Upper lobe of left lung (tissue), 4 donors: ENCODE results near the gene PRKAG2.

Experiments used
- EP300 ChIP-seq, 4 donors: sonication (generic); formaldehyde crosslinking; IDR thresholded peaks; one replicate each; pipeline ENCODE4 v1.5.1; 2017; ENCODE audit warnings: antibody characterized with exemption in 4 of 4, control low read depth in 2 of 4
- POLR2A ChIP-seq, 4 donors: fragments of 450-650 bp; IDR thresholded peaks; one replicate each; pipeline ENCODE4 v1.5.1; 2016 to 2017; ENCODE audit warnings: antibody characterized with exemption in 4 of 4, mild to moderate bottlenecking in 2 of 4
- POLR2AphosphoS5 ChIP-seq, 2 donors: sonication (generic); formaldehyde crosslinking; IDR thresholded peaks; one replicate each; pipeline ENCODE4 v1.5.1; 2017; ENCODE audit warnings: antibody characterized with exemption in 2 of 2
- TF ChIP-seq, protein P1 (sequence below), 6 experiments: fragments of 450-650 bp in 4 of 6; fragments of 200-600 bp in 2 of 6; sonication (generic) in 2 of 6; IDR thresholded peaks; one replicate each; pipeline ENCODE4 v1.5.1; 2016 to 2019; ENCODE audit warnings: antibody characterized with exemption in 6 of 6

DNA sequence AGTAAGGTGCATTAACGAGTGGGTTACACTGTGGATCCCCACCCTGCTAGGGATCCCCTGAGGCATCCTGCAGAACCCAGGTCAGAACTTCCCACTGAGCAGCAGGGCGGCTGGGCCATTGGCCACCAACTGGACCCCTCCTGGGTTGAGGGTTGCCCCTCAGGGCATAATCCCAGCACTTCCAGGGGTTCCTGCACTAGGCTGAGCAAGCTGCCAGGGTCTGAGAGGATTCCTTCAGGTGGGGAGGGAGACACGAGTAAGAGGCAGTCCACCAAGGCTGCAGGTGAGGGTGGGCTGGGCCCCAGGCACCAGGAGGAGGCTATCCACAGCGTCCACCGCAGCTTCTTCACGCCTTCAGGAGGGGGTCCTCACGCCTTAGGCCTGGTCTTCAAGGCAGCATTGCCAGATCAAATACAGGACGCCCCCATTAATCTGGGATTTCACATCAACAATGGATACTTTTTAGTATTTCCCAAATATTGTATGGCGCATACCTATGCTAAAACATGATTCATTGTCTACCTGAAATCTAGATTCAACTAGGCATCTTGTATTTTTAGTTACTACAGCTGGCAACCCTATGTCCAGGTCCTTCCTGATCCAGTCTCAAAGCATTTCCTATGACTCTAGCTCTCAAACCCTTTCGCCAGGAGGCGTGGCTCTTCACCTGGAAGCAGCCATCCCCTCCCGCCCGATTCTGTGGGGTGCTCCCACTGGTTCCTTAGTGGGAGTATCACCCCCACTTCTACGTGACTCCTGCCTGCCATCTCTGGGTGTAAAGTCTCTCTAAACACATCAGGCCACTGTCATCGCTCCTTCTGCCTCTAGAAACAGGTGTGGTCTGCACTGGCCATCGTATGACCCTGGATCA, 4.1 kb downstream of the PRKAG2 start:
- TF ChIP-seq, protein P1, sequence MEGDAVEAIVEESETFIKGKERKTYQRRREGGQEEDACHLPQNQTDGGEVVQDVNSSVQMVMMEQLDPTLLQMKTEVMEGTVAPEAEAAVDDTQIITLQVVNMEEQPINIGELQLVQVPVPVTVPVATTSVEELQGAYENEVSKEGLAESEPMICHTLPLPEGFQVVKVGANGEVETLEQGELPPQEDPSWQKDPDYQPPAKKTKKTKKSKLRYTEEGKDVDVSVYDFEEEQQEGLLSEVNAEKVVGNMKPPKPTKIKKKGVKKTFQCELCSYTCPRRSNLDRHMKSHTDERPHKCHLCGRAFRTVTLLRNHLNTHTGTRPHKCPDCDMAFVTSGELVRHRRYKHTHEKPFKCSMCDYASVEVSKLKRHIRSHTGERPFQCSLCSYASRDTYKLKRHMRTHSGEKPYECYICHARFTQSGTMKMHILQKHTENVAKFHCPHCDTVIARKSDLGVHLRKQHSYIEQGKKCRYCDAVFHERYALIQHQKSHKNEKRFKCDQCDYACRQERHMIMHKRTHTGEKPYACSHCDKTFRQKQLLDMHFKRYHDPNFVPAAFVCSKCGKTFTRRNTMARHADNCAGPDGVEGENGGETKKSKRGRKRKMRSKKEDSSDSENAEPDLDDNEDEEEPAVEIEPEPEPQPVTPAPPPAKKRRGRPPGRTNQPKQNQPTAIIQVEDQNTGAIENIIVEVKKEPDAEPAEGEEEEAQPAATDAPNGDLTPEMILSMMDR (IDR thresholded peaks at IDR 0.05) = no peak
- TF ChIP-seq EP300 (IDR thresholded peaks at IDR 0.05) (no peak), POLR2A (IDR thresholded peaks at IDR 0.05) (no peak), POLR2AphosphoS5 (IDR thresholded peaks at IDR 0.05) (no peak)
